Measurements from ENCODE around the gene GSTT2.
A peak's percentile ranks its signal among the peaks of the same experiment; 100 is the strongest.

GSTT2 gene

DNA sequence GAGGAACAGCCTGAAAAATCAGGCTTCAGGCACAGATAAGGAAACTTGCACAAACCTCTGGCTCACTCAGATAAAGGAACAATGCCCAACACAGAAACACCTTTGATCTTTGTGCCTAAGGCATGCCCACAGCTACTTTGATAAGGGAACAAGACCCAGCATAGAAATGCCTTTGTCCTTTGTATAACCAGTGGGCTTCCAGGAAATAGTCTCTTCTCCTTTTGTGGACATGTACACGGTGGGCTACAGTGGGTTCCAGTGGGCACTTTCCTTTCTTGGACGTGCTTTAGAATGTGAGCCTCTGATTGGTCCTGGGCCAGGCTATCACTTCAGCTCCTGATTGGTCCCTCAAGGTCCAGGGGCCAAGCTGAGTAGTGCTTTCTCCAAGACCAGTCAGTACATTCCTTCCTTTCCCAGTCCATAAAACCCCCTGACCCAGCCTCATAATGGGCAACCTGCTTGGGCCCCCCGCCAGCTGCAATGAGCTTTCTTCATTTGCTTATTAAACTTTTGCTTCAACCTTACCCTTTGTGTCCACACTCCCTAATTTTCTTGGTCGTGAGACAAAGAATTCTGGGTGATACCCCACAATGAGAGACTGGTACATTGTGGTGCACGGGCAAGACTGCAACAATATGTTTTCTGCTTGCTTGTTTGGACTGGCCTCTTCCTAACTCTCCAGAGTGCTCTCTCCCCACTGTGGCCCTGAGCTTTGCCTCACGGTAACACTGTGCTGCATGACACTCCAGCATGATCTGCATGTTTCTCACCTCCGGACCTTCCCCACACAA is 29.5 kb downstream of the GSTT2 start:
- DNase-seq: no peak

GRCh38 chr22:24010018-24010391 is 30.1 kb downstream of the GSTT2 start:
- DNase-seq: no peak

DNA sequence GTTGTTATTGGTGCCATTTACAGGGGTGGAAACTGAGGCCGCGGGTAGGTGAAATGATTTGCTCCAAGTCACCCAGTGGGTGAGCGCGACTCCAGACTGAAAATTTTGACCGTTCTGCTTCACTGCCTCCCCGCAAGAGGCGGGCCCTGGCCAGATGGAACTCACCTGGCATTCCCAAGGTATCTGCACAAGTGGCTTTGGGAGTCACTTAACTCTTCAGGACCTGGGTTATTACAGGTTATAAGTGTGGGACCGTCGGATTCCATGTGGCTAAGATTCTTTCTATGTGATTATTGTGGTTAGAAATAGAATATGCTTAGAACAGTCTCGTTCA is 31.8 kb downstream of the GSTT2 start:
- DNase-seq: no peak

DNA sequence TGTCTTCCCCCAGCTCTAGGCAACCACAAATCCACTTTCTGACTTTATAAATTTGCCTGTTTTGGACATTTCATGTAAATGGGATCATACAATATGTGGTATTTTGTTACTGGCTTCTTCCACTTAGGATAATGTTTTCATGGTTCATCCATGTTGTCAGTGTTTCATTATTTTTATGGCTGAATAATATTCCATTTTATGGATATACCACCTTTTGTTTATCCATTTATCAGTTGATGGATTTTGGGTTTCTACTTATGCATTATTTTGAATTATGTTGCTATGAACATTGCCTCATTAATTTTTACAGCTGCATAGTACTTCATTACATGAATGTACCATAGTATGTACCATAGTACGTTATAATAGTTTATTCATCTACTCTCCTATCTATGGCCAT is 36.2 kb downstream of the GSTT2 start:
- no peak for DNase-seq

DNA sequence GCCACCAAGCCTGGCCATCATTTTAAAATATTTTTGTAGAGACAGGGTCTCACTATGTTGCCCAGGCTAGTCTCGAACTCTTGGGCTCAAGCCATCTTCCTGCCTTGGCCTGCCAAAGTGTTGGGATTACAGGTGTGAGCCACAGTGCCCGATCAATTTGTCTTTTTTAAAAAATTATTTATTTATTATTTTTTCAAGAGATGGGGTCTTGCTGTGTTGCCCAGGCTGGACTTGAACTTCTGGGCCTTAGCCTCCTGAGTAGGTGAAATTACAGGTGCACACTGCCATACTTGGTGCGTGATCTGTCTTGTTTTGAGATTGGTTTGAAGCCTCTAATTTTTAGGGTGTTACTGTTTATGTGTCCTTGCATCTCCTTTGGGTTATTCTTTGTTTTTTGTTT is 41.4 kb downstream of the GSTT2 start:
- DNase-seq: no peak

GRCh38 chr22:24023204-24023789 is 43.4 kb downstream of the GSTT2 start:
- DNase-seq: no peak

- DNase-seq: no peak
Observed at GRCh38 chr22:24024354-24024753, 44.4 kb downstream of the GSTT2 start.

DNA sequence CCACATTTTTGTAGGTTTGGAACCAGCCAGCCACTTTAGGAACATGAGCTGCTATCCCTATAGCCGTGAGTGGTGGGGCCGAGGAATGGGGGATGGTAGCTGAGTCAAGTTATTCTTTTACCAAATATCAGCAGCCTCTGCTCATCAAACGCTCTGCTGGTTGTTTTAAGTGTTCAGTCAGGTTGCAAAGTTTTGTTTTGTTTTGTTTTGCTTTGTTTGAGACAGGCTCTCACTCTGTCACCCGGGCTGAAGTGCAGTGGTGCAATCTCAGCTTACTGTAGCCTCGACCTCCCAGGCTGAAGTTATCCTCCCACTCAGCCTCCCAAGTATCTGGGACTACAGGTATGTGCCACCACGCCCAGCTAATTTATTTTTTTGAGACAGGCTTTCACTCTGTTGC is 45.5 kb downstream of the GSTT2 start:
- DNase-seq: no peak

DNA sequence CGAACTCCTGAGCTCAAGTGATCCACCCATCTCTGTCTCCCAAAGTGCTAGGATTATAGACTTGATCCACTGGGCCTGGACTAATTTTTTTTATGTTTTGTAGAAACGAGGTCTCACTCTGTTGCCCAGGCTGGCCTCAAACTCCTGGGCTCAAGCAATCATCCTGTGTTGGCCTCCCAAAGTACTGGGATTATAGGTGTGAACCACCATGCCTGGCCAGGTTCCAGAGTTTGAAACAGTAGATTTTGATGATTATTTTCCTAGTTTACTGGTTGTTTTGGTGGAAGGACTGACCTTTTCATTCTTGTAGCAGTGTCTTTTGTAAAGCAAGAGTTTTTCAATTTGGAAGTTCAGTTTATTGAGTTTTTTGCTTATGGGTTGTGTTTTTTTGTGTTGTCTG is 46.1 kb downstream of the GSTT2 start:
- no peak for DNase-seq

DNA sequence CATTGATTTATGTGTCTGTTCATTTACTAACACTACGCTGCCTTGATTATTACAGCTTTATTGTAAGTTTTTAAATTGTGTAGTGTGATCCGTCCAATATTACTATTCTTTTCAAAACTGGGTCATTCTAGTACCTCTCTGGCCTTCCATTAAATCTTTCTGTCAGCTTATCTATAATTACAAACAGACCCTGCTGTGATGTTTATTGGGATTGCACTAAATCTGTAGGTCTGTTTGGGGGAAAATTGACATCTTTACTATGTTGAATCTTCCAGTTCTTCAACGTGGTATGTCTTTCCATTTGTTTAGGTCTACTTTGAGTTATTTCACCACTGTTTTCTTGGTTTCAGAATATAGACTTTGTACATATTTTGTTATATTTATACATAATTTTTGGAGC is 46.8 kb downstream of the GSTT2 start:
- no peak for DNase-seq

GRCh38 chr22:24027389-24027975 is 47.5 kb downstream of the GSTT2 start:
- DNase-seq: no peak

GRCh38 chr22:24027991-24028390 is 48.1 kb downstream of the GSTT2 start:
- DNase-seq: no peak

GRCh38 chr22:24028533-24028932 is 48.6 kb downstream of the GSTT2 start:
- no peak for DNase-seq

- no peak for DNase-seq
Observed at GRCh38 chr22:24029304-24029703, 49.4 kb downstream of the GSTT2 start.

- DNase-seq: peak; percentile 26
Observed at GRCh38 chr22:24030186-24030702, 50.3 kb downstream of the GSTT2 start.
